ENCODE data around the gene TRIM2.

The TRIM2 gene

GRCh38 chr4:153204728-153205648, 745 bp downstream of the TRIM2 start:
- peak; percentile 22 for DNase-seq (ENCODE audit: low read depth)
- peak overlapping the region; percentile 35 for H3K4me3 ChIP-seq (replicated peaks; ENCODE audit: low read depth, low read length)
- TF ChIP-seq CTCF (IDR thresholded peaks at IDR 0.05; ENCODE audit: low read length, missing control alignments) = no peak

DNA sequence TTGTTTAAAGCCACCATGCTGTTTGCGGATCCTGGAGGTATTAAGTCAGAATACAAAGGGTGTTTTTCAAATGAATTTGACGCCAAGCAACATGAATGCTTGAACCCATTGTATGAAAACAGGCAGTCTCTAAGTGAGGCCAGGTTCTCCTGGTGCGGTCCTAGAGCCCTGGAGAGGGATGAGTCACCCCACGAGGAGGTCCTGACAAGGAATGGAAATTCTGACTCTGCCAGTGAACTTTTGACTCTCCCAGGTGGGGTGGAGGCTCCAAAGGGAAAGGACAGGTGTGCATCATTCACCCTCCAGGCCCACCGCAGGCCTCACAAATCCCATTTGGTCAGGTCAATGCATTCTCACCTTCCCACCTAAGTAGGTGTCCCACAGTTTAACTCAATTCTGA, 1.5 kb downstream of the TRIM2 start:
- no peak for TF ChIP-seq CTCF (IDR thresholded peaks at IDR 0.05; ENCODE audit: low read length, missing control alignments)
- no peak for DNase-seq (ENCODE audit: low read depth)
- no peak overlapping the region for H3K4me3 ChIP-seq (replicated peaks; ENCODE audit: low read depth, low read length)

DNA sequence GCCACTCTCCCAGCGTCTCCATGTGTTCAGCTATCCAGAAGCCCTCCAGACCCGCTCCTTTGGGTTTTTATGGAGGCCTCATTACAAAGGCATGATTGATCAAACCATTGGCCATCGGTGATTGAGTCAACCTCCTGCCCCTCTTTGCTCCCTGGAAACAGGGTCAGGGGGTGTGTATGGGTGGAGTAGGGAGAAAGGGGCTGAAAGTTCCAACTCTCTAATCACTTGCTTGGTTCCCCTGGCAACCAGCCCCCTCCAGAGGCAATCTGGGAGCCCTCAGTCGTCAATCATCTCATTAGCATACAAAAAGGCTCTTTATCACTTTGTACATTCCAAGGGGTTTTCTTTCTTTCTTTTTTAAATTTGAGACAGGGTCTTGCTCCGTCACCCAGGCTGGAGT, 2.3 kb downstream of the TRIM2 start:
- no peak for TF ChIP-seq CTCF (IDR thresholded peaks at IDR 0.05; ENCODE audit: low read length, missing control alignments)
- no peak overlapping the region for H3K4me3 ChIP-seq (replicated peaks; ENCODE audit: low read depth, low read length)
- no peak for DNase-seq (ENCODE audit: low read depth)

DNA sequence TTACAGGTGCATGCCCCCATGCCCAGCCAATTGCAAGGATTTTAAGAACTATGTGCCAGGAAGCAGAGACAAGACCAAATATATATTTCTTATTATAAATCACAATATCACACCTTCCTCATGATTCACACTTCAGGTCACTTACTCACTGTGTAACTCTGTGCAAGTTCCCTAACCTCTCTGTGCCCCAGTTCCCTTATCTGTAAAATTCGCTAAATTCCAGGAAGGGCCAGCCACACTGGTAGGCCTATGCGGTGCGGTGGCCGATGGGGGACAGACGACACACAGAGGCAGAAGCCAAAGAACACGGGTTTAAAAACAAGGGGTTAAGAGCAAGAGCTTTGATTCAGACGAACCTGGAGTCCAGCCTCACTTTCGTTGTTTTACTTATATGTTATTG, 2.8 kb downstream of the TRIM2 start:
- TF ChIP-seq CTCF (IDR thresholded peaks at IDR 0.05; ENCODE audit: low read length, missing control alignments) = no peak
- no peak for DNase-seq (ENCODE audit: low read depth)
- H3K4me3 ChIP-seq (replicated peaks; ENCODE audit: low read depth, low read length) = no peak overlapping the region

- no peak overlapping the region for H3K4me3 ChIP-seq (replicated peaks; ENCODE audit: low read depth, low read length)
- peak; percentile 38 for DNase-seq (ENCODE audit: low read depth)
- TF ChIP-seq CTCF (IDR thresholded peaks at IDR 0.05; ENCODE audit: low read length, missing control alignments) = peak; percentile 62
These were observed 3.3 kb downstream of the TRIM2 start for GRCh38 chr4:153207567-153207966.

- no peak for DNase-seq (ENCODE audit: low read depth)
- no peak overlapping the region for H3K4me3 ChIP-seq (replicated peaks; ENCODE audit: low read depth, low read length)
These were observed 5.2 kb downstream of the TRIM2 start for GRCh38 chr4:153209410-153209809.

More at GRCh38 chr4:153209410-153209809, 5.2 kb downstream of the TRIM2 start:
- no peak for TF ChIP-seq CTCF (IDR thresholded peaks at IDR 0.05; ENCODE audit: low read length, missing control alignments)
